HG03469 (cell line): Measurements from ENCODE around the gene BBS9.

ENCODE experiments used
- ATAC-seq: cut with Tn5 transposase; IDR thresholded peaks from one replicate; pipeline ENCODE4 v1.9.1; 2021; ENCODE audit warnings: mild to moderate bottlenecking, moderate library complexity, moderate number of reproducible peaks; ENCODE audit not compliant: unreplicated experiment

Gene BBS9

GRCh38 chr7:33582104-33582503, 452.7 kb downstream of the BBS9 start:
- ATAC-seq: no peak

GRCh38 chr7:33582533-33582932, 453.2 kb downstream of the BBS9 start:
- no peak for ATAC-seq

GRCh38 chr7:33589911-33590310, 460.5 kb downstream of the BBS9 start:
- no peak for ATAC-seq

- no peak for ATAC-seq
Measured at GRCh38 chr7:33590916-33591315, 461.6 kb downstream of the BBS9 start.

DNA sequence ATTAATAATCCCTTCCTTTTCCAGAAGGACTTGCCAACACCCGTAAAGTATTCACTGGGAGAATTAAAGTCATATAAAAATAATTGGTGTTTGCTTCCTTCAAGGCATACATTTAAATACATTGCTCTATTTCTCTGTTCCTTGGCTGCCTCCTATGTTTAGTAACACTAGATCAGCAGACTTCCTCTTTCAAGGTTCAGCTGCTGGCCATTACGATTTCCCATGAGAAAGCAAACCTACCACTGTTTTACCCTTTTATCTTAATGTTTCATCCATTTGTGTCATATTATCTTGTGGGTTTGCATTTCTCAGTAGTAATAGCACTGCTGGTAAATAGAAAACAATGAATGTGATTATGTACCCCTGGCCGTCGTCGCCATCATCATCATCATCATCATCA, 462.1 kb downstream of the BBS9 start:
- ATAC-seq: no peak

GRCh38 chr7:33592718-33593117, 463.4 kb downstream of the BBS9 start:
- no peak for ATAC-seq

GRCh38 chr7:33593611-33594010, 464.2 kb downstream of the BBS9 start:
- no peak for ATAC-seq

GRCh38 chr7:33596686-33597085, 467.3 kb downstream of the BBS9 start:
- ATAC-seq: no peak

DNA sequence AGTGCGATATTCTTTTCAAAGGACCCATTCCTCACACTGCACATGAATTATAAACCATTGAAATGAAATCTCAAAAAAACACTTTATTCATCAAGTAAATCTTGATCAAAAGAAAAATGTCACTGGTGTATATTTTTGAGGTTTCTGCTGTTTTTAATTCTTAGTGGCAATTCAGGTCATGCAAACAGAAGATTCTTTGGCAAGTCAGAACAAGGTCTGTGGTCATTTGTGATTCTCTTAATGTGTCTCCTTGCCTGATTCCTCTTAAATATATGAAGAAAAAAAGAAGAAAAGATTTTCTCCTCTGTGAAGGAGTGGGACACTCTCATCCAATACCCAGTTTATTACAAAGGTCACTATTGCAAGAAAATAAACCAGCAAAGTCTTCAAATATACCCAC, 467.8 kb downstream of the BBS9 start:
- ATAC-seq: no peak

DNA sequence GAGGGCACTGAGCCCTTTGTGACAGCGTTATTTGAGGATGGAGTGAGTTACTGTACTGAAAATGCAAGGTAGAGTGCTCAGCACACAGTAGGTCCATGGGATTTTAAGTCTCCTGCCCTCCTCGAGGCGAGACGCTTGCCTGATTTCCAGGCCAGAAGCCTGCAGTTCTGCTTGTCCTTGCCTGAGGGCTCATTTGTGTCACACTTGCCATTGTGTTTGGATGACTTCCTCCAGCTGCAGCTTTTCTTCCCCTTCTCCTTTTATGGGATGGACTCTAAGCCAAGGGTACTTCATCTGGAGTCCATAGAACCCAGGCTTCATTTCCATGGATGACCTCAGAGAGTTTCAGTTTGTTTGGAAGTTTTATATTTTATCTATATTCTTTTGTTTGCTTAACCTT, 471.7 kb downstream of the BBS9 start:
- no peak for ATAC-seq

- ATAC-seq: no peak
Measured at GRCh38 chr7:33601884-33602283, 472.5 kb downstream of the BBS9 start.

- no peak for ATAC-seq
Measured at GRCh38 chr7:33604056-33604455, 474.7 kb downstream of the BBS9 start.

GRCh38 chr7:33610918-33611317, 481.6 kb downstream of the BBS9 start:
- no peak for ATAC-seq

DNA sequence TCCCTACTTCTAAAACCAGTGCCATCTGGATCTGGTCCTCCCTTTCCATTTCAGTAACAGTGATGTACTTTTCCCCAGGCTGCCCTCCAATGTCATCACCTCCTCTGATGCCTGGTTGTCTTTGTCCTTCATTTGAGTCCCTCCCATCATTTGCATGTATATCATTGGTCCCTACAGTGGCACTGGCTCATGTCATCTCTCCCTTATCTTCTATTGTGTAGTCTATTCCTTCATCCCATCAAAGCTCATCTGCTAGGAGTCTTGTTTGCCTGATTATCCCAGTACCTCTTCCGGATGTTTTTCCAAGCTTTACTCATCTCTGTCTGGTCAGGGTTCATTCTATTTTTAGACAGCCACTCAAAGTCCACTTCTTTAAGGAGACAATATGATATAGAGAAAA, 483.1 kb downstream of the BBS9 start:
- ATAC-seq: no peak

DNA sequence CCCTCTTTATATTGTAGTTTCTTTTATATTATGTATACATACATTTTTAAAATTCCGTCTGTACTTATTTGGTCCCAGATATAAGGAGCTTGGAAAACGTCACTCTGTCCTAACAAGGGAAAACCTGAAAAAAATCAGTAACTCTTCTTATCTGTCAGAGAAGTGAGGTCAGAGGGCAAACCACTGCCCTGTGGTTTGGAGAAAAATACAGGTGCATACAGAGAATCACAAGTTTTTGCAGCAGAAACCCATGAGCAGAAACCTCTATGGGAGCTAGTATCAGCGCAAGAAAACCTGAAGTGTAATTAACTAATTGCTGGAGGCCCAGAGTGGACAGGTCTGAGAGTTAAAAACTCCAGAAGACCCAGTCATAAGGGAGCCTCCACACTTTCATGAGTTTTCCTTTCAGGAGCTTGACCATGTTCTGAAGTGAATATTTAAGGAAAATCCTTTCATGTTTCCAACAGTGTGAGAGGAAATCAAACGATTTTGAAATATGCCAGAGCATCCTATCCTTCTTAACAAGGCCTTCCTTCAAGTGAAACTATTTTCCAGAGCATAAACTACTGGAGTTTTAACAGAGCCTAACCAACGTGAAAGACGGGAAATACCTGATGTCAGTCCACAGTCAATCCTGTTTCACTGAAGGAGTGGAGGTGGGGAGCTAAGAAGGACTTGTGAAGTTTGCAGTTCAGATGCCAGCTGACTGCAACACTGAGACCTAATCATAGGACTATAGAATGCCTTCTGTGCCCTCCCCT, 485.2 kb downstream of the BBS9 start:
- no peak for ATAC-seq

DNA sequence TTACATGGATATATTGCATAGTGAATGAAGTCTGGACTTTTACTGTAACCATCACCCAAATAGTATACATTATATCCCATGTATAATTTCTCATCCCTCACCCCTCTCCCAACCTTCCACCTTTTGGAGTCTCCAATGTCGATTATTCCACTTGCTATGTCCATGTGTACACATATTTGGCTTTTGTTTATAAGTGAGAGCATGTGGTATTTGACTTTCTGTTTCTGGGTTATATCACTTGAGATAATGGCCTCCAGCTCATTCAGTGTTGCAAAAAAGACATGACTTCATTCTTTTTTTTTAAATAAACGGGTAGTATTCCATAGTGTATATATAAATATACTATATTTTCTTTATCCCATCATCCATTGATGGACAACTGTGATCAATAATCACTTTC, 487.4 kb downstream of the BBS9 start:
- no peak for ATAC-seq

GRCh38 chr7:33619264-33619663, 489.9 kb downstream of the BBS9 start:
- ATAC-seq: no peak

GRCh38 chr7:33623267-33623666, 493.9 kb downstream of the BBS9 start:
- ATAC-seq: no peak

DNA sequence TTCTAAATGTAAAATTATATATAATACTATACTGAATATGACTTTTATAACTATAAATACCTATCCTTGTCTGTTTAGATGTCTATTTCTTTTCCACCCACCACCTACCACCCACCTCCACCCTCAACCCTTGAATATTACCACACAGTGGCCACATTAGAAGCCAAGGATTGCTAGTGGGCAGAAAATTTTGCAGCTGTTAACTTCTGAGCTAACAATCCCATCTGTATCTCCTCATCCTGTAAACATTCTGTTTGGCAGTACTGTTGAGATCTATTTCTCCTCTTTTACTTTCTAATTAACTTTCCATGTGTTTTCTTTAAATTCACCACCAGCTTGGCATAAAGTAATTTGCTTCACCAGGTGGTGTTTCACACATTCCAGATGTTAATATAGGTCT, 494.9 kb downstream of the BBS9 start:
- no peak for ATAC-seq

DNA sequence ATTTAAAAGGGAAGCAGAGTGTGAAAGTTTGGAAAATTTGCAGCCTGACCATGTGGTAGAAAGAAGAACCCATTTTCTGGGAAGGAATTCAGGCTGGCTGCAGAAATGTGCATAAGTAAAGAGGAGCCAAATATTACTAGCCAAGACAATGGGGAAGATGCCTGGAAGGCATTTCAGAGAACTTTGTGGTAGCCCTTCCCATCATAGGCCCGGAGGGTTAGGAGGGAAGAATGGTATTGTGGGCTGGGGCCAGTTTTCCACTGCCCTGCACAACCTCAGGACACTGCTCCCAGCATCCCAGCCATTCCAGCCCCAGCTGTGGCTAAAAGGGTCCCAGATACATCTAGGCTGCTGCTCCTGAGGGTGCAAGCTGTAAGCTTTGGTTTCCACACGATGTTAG, 497.5 kb downstream of the BBS9 start:
- ATAC-seq: no peak

GRCh38 chr7:33627741-33628140, 498.4 kb downstream of the BBS9 start:
- no peak for ATAC-seq

- no peak for ATAC-seq
Measured at GRCh38 chr7:33628894-33629293, 499.5 kb downstream of the BBS9 start.

DNA sequence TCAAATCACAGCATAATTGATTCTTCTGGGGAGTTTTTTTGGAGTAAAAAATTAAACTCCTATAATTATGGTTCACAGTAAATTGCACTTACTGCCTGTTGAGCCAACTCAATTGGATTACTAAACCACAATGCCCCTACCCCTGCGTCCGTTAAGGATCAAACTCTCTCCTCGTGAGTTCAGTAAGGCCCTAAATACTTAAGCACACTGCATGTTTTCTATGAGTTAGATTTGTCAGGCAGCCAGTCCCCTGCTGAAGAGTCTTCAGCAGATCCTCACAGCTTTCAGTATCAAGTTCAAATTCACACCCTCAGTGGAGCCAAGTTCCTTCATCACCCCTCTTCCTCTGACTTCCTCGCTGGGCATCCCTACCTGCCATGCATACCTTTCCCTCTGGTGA, 501.0 kb downstream of the BBS9 start:
- ATAC-seq: no peak
